Peyer's patch (tissue), 4 donors: ENCODE measurements around the gene PXDC1. TPM values are rescaled to one million over a fixed set of nuclear protein-coding genes. Genes with fewer than 3 reads are reported as not detected.

Experiments used
- DNase-seq, 3 donors: peaks; one replicate each; pipeline ENCODE4 v3.0.0-alpha.2; 2017 to 2019
- H3K27ac ChIP-seq, 4 donors: fragments of 200-600 bp; sonication (generic); one replicate each; pipeline ENCODE4 v1.5.1; 2016 to 2019
- H3K27me3 ChIP-seq, 2 donors: fragments of 200-600 bp; sonication (generic); one replicate each; pipeline ENCODE4 v1.5.1; 2019
- H3K36me3 ChIP-seq, 3 donors: fragments of 200-600 bp; sonication (generic); one replicate each; pipeline ENCODE4 v1.5.1; 2016 to 2019
- H3K4me1 ChIP-seq, 4 donors: fragments of 200-600 bp; sonication (generic); one replicate each; pipeline ENCODE4 v1.5.1; 2016 to 2019
- H3K4me3 ChIP-seq, 4 donors: fragments of 200-600 bp; sonication (generic); 1 replicate in 3 of 4; 2 replicates in 1 of 4; pipeline ENCODE4 v1.5.1; 2016 to 2019; ENCODE audit warnings: mild to moderate bottlenecking in 1 of 4
- H3K9me3 ChIP-seq, 4 donors: fragments of 200-600 bp; sonication (generic); one replicate each; pipeline ENCODE4 v1.5.1; 2016 to 2019; ENCODE audit warnings: mild to moderate bottlenecking in 1 of 4
- CTCF ChIP-seq, 6 experiments: fragments of 450-650 bp in 4 of 6; fragments of 200-600 bp in 2 of 6; sonication (generic) in 1 of 6; IDR thresholded peaks; one replicate each; pipeline ENCODE4 v1.5.1; 2017 to 2019; ENCODE audit warnings: antibody characterized with exemption in 6 of 6, mild to moderate bottlenecking in 3 of 6, moderate library complexity in 1 of 6
- POLR2A ChIP-seq, 2 donors: fragments of 450-650 bp; IDR thresholded peaks; one replicate each; pipeline ENCODE4 v1.5.1; 2017; ENCODE audit warnings: antibody characterized with exemption in 2 of 2, mild to moderate bottlenecking in 2 of 2, moderate library complexity in 2 of 2
- total RNA-seq, 4 donors: library from RNA; depleted of rRNA; stranded (reverse); fragments of >200 nt; gene quantifications; one replicate each; pipeline ENCODE4 v1.1.0, GENCODE V29; 2016

The PXDC1 gene
- total RNA-seq, 4 donors from 2014 or later, result 35.5 to 69.4 (median 61.1) TPM

GRCh38 chr6:3779574-3779849 is 28.0 kb upstream of the PXDC1 start:
- no peak for DNase-seq
- H3K4me3 ChIP-seq, result no peak overlapping the region
- no peak overlapping the region for H3K27ac ChIP-seq

GRCh38 chr6:3778701-3779573 is 27.4 kb upstream of the PXDC1 start:
- Histone ChIP-seq H3K36me3 (no peaks in the 10 kb centered on the region), H3K4me3 (no peak overlapping the region), H3K4me1 (peaks cover 0 to 4% (median 0%) of the 10 kb centered on the region in 4 donors), H3K27me3 (no peaks in the 10 kb centered on the region), H3K27ac (no peak overlapping the region), H3K9me3 (no peaks in the 10 kb centered on the region)
- TF ChIP-seq POLR2A (IDR thresholded peaks at IDR 0.05), result no peak
- no peak for TF ChIP-seq CTCF (IDR thresholded peaks at IDR 0.05)
- peak in 1 of 3 donors; percentile 41 for DNase-seq

More at GRCh38 chr6:3779574-3779849, 28.0 kb upstream of the PXDC1 start:
- no peak for TF ChIP-seq POLR2A (IDR thresholded peaks at IDR 0.05)
- TF ChIP-seq CTCF (IDR thresholded peaks at IDR 0.05), result no peak
- H3K9me3 ChIP-seq, result no peaks in the 10 kb centered on the region
- H3K36me3 ChIP-seq, result no peaks in the 10 kb centered on the region
- peaks cover 0 to 4% (median 0%) of the 10 kb centered on the region in 4 donors for H3K4me1 ChIP-seq
- H3K27me3 ChIP-seq, result no peaks in the 10 kb centered on the region

GRCh38 chr6:3777730-3778461 is 26.4 kb upstream of the PXDC1 start:
- no peak for DNase-seq
- Histone ChIP-seq H3K27ac (no peak overlapping the region), H3K36me3 (no peaks in the 10 kb centered on the region), H3K27me3 (no peaks in the 10 kb centered on the region), H3K4me3 (no peak overlapping the region), H3K4me1 (peaks cover 0 to 4% (median 0%) of the 10 kb centered on the region in 4 donors), H3K9me3 (no peaks in the 10 kb centered on the region)
- TF ChIP-seq CTCF (IDR thresholded peaks at IDR 0.05), result no peak
- TF ChIP-seq POLR2A (IDR thresholded peaks at IDR 0.05), result no peak

- Histone ChIP-seq H3K36me3 (no peaks in the 10 kb centered on the region), H3K4me3 (no peak overlapping the region), H3K27me3 (no peaks in the 10 kb centered on the region), H3K4me1 (no peaks in the 10 kb centered on the region), H3K27ac (no peak overlapping the region), H3K9me3 (no peaks in the 10 kb centered on the region)
- DNase-seq, result no peak
- TF ChIP-seq POLR2A (IDR thresholded peaks at IDR 0.05) (no peak), CTCF (IDR thresholded peaks at IDR 0.05) (no peak)
Observed at GRCh38 chr6:3776881-3777507, 25.5 kb upstream of the PXDC1 start.

- Histone ChIP-seq H3K27me3 (no peaks in the 10 kb centered on the region), H3K36me3 (no peaks in the 10 kb centered on the region), H3K9me3 (no peaks in the 10 kb centered on the region), H3K4me3 (no peak overlapping the region), H3K27ac (no peak overlapping the region), H3K4me1 (no peaks in the 10 kb centered on the region)
- no peak for DNase-seq
- TF ChIP-seq CTCF (IDR thresholded peaks at IDR 0.05) (no peak), POLR2A (IDR thresholded peaks at IDR 0.05) (no peak)
Observed at GRCh38 chr6:3775847-3776246, 24.3 kb upstream of the PXDC1 start.
